DOHH2 (cell line): ENCODE data around the gene KIAA1328.

ENCODE experiments used
- H3F3A ChIP-seq: fragments of 200-600 bp; sonication (generic), shearing (Covaris generic); 2 replicates; pipeline ENCODE4 v1.6.0; 2016; ENCODE audit warnings: antibody characterized with exemption, mild to moderate bottlenecking; ENCODE audit not compliant: control insufficient read depth, insufficient read depth
- H3K27ac ChIP-seq: fragments of 200-600 bp; sonication (generic); 2 replicates; pipeline ENCODE4 v1.5.1; 2014; ENCODE audit warnings: low read depth, mild to moderate bottlenecking, low read length, moderate library complexity
- H3K27me3 ChIP-seq: fragments of 200-600 bp; sonication (generic); 2 replicates; pipeline ENCODE4 v1.6.1; 2014; ENCODE audit warnings: mild to moderate bottlenecking, low read length, mixed read lengths; ENCODE audit not compliant: control insufficient read depth
- H3K36me3 ChIP-seq: fragments of 200-600 bp; sonication (generic); 2 replicates; pipeline ENCODE4 v1.6.1; 2014; ENCODE audit warnings: mild to moderate bottlenecking, low read length, moderate library complexity, mixed read lengths; ENCODE audit not compliant: control insufficient read depth
- H3K4me1 ChIP-seq: fragments of 200-600 bp; sonication (generic); 2 replicates; pipeline ENCODE4 v1.6.1; 2014; ENCODE audit warnings: mild to moderate bottlenecking, low read length, mixed read lengths; ENCODE audit not compliant: control insufficient read depth
- H3K4me2 ChIP-seq: fragments of 200-600 bp; sonication (generic); 2 replicates; pipeline ENCODE4 v1.6.0; 2014; ENCODE audit warnings: mild to moderate bottlenecking, low read length, moderate library complexity
- H3K4me3 ChIP-seq: fragments of 200-600 bp; sonication (generic); 2 replicates; pipeline ENCODE4 v1.5.1; 2014; ENCODE audit warnings: mild to moderate bottlenecking, low read length, mixed read lengths
- H3K79me2 ChIP-seq: fragments of 200-600 bp; sonication (generic); 2 replicates; pipeline ENCODE4 v1.6.1; 2014; ENCODE audit warnings: mild to moderate bottlenecking, low read length, mixed read lengths; ENCODE audit not compliant: control insufficient read depth
- H3K9me2 ChIP-seq: fragments of 200-600 bp; sonication (generic); replicated peaks from 2 replicates; pipeline ENCODE4 v1.6.1; 2014; ENCODE audit warnings: mild to moderate bottlenecking, low read length, mixed read lengths; ENCODE audit not compliant: control insufficient read depth
- H3K9me3 ChIP-seq: fragments of 200-600 bp; sonication (generic); 2 replicates; pipeline ENCODE4 v1.6.1; 2014; ENCODE audit warnings: antibody characterized with exemption, low read length, mixed read lengths; ENCODE audit not compliant: control insufficient read depth, insufficient read depth
- H4K20me1 ChIP-seq: fragments of 200-600 bp; sonication (generic); 2 replicates; pipeline ENCODE4 v1.6.0; 2014; ENCODE audit warnings: low read depth, mild to moderate bottlenecking, antibody characterized with exemption, low read length, moderate library complexity; ENCODE audit not compliant: control insufficient read depth, insufficient read depth
- EZH2phosphoT487 ChIP-seq: fragments of 200-600 bp; sonication (generic); IDR thresholded peaks from 2 replicates; pipeline ENCODE4 v1.6.1; 2017; ENCODE audit warnings: borderline replicate concordance, mild to moderate bottlenecking, antibody characterized with exemption, low read length, moderate library complexity, mixed read lengths
- TF ChIP-seq, protein P1 (sequence below): fragments of 200-600 bp; sonication (generic); IDR thresholded peaks from one replicate; pipeline ENCODE4 v1.5.1; 2014; ENCODE audit warnings: antibody characterized with exemption, mild to moderate bottlenecking, low read depth, low read length; ENCODE audit not compliant: poor library complexity, severe bottlenecking

Gene KIAA1328

DNA sequence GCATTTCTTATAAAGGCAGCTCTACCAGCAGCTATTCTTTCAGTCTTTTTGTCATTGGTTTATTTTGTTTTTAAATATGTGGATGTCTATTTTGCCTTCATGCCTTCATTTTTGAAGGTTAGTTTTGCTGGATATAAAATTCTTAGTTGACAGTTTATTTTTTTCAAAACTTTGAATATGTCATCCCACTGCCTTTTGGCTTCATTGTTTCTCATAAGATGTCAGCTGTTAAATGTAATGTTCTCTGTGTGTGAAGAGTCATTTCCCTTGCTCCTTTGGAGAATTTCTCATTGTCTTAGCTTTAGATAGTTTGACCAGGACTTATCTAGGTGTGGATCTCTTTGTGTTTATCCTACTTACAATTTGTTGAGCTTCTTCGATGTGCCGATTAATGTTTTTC is 213.5 kb downstream of the KIAA1328 start:
- H3K4me2 ChIP-seq: no peak overlapping the region
- peaks cover 14% of the 10 kb centered on the region; the same call in 1 of the 2 replicates for H3K9me3 ChIP-seq
- H4K20me1 ChIP-seq: no peaks in the 10 kb centered on the region
- no peaks in the 10 kb centered on the region for H3F3A ChIP-seq
- H3K27ac ChIP-seq: no peak overlapping the region
- no peaks in the 10 kb centered on the region for H3K27me3 ChIP-seq
- no peaks in the 10 kb centered on the region for H3K4me1 ChIP-seq
- H3K4me3 ChIP-seq: no peak overlapping the region
- no peak for TF ChIP-seq EZH2phosphoT487
- TF ChIP-seq, protein P1, sequence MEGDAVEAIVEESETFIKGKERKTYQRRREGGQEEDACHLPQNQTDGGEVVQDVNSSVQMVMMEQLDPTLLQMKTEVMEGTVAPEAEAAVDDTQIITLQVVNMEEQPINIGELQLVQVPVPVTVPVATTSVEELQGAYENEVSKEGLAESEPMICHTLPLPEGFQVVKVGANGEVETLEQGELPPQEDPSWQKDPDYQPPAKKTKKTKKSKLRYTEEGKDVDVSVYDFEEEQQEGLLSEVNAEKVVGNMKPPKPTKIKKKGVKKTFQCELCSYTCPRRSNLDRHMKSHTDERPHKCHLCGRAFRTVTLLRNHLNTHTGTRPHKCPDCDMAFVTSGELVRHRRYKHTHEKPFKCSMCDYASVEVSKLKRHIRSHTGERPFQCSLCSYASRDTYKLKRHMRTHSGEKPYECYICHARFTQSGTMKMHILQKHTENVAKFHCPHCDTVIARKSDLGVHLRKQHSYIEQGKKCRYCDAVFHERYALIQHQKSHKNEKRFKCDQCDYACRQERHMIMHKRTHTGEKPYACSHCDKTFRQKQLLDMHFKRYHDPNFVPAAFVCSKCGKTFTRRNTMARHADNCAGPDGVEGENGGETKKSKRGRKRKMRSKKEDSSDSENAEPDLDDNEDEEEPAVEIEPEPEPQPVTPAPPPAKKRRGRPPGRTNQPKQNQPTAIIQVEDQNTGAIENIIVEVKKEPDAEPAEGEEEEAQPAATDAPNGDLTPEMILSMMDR: no peak
- H3K9me2 ChIP-seq: no peaks in the 10 kb centered on the region
- no peaks in the 10 kb centered on the region for H3K79me2 ChIP-seq
- no peaks in the 10 kb centered on the region for H3K36me3 ChIP-seq

DNA sequence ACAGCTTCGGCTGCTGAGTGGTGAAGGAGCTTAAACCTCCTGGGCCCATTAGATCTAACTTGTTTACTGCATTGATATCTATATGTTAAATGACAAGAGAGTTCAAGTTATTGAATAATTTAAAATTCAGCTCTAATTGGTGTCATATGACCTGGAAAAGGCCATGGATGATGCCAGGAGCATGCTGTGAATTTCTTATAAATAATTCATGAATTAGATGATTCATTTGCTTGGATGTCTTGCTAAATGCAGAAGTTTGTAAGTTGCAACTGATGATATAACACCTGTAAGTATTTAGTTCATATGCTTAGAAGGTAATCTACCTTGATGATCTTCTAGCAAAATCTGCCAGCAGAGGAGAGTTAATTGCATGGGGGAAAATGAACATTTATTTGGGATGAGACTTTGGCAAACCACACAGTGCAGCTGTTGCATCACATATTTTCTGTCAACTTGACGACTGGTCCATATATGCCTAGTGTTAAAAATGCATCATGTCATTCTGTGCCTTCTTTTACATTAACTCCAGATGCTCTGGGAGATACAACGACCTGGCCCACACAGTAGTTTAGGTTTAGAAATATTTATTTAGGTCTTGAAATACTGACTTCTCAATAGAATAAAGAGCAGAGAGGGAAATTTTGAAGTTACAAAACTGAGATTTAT is 226.3 kb downstream of the KIAA1328 start:
- Histone ChIP-seq H3K9me3 (no peaks in the 10 kb centered on the region), H3F3A (no peaks in the 10 kb centered on the region), H3K4me2 (no peak overlapping the region), H3K4me1 (no peaks in the 10 kb centered on the region), H3K27ac (no peak overlapping the region), H4K20me1 (no peaks in the 10 kb centered on the region), H3K79me2 (no peaks in the 10 kb centered on the region), H3K4me3 (no peak overlapping the region), H3K27me3 (no peaks in the 10 kb centered on the region), H3K36me3 (no peaks in the 10 kb centered on the region), H3K9me2 (no peaks in the 10 kb centered on the region)
- TF ChIP-seq, protein P1: no peak
- no peak for TF ChIP-seq EZH2phosphoT487

DNA sequence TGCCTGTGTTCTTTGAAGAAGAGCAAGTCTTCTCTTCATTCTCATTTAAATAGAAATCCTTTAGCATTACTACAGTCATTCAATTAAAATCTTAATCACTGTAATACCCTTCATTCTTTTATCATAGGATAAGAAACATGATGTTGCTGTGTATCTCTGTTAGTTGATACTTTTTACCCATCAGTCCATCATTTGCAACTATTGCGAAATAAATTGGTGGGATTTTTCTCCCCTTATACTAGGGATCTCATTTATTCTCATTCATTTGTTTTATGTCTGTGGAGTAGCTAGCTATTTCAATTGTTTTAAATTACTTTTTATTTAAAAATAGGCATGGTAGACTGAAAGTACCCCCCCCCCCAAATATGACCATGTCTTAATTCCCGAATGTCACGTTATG is 235.3 kb downstream of the KIAA1328 start:
- Histone ChIP-seq H3K9me3 (no peaks in the 10 kb centered on the region), H3F3A (no peaks in the 10 kb centered on the region), H3K27ac (no peak overlapping the region), H3K27me3 (no peaks in the 10 kb centered on the region), H4K20me1 (no peaks in the 10 kb centered on the region), H3K36me3 (no peaks in the 10 kb centered on the region), H3K9me2 (no peaks in the 10 kb centered on the region), H3K4me2 (no peak overlapping the region), H3K79me2 (no peaks in the 10 kb centered on the region), H3K4me1 (no peaks in the 10 kb centered on the region), H3K4me3 (no peak overlapping the region)
- TF ChIP-seq, protein P1: no peak
- no peak for TF ChIP-seq EZH2phosphoT487
